HCEC 1CT (cell line): ENCODE measurements around the gene OSM.
"Not testable (repeated sequence)": the region's sequence is repeated elsewhere in the genome, so short reads cannot be mapped to it uniquely, and the experiment has no call there.

Source experiments
- DNase-seq: peaks from one replicate; pipeline ENCODE4 v3.0.0-alpha.2; 2017

The OSM gene

DNA sequence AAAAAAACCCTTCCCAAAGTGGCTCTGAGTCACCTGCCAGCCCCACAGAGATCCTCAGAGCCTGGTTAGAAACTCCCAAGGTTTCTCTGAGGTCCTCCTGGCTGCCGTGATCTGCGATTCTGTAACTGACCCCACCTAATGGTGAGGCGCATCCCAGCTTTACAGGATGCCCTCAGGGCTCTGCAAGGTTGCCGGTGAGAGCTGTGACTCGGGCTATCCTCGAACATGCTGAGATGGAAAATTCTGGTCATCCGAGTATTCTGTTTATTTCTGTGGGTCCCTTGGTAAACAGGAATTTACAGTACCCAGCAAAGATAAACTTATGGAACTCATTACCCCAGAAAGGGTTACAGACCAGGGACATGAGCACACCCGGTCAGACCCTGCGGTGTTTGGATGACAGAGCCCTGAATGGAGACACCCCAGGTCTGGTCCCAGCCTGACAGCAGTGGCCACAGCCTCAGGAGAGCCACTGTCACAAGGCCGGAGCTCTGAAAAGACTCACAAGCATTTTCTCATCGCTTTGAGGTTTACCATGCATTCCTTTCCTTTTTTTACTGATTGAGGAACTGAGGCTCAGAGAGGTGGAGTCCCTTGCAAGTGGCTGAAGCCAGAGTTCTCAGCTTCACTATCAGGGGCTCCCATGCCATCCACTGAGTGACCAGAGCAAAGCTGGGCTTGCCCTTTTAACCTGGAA is 42.3 kb downstream of the OSM start:
- DNase-seq: no peak

DNA sequence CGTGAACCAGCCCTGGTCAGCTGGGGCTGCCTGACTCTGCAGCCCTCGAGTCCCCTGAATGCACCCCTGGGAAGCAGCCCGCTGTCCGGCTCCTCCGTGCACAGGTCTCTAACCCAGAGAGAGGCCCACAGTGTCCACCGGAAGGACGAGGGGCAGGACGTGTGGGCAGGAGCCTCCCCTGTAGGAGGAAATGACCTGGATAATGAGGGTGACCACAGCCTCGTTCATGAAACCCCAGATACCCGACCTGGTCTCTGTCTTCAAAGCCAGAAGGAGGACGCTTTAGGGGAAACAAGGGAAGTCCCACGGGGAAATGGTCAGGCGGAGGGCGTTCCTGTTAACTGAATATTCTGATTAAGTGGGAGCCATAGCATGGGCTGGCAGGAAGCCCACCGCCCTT is 43.3 kb downstream of the OSM start:
- DNase-seq: no peak

DNA sequence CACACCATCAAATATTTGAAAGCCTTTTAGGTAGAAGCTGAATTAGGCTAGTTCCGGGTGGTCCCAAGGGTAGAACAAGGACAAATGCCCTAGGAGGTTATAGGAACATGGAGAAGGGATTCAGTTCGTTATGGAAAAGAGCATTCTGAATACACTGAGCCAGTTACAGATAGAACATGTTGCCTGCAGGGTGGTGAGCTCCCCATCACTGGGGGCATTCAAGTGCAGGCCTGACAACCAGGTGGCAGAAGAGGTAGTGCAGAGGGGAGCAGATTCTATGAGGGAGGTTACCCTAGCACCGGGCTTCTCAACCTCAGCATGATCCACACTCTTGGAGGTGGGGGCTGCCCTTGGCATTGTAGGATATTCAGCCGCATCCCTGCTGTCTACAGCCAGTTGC is 44.3 kb downstream of the OSM start:
- DNase-seq: no peak

DNA sequence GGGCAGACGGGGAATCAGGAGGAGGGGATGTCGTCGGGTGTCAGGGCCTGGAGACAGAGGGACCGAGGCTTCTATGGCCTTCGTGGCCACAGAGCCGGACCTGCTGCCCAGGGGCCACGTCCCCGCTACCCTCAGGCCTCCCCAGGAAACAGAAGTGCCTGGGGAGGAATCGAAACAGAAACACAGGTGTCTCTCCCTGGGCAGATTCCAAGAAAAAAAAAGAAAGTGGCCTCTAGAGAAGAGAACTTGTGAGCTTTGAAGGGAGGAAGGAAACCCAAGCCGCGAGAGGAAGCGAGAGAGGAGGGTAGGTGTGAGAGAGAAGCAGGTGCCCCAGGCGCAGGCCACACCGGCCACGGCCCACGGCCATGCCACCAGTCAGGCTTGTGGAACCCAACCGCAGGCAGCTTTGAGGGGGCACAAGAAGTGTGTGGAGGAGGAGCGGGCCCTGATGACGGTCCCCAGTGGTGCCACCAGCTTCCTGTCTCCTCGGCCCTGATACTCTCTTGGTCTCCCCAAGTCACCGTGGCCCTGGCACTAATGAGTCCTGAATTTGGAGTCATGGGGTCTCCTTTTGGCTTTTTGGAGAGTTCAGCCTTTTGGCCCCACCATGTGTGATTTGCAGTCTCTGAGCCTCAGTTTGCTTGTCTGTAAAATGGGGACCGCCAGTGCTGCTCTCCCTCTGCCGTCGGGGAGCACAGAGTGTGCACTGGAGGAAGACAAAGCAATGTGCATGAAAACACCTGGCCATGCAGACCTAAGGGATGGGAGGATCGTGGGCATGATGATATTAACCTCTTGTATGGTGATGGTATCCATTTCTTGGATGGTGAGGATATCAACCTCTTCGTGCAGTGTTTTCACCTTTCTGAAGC is 45.3 kb downstream of the OSM start:
- no peak for DNase-seq

DNA sequence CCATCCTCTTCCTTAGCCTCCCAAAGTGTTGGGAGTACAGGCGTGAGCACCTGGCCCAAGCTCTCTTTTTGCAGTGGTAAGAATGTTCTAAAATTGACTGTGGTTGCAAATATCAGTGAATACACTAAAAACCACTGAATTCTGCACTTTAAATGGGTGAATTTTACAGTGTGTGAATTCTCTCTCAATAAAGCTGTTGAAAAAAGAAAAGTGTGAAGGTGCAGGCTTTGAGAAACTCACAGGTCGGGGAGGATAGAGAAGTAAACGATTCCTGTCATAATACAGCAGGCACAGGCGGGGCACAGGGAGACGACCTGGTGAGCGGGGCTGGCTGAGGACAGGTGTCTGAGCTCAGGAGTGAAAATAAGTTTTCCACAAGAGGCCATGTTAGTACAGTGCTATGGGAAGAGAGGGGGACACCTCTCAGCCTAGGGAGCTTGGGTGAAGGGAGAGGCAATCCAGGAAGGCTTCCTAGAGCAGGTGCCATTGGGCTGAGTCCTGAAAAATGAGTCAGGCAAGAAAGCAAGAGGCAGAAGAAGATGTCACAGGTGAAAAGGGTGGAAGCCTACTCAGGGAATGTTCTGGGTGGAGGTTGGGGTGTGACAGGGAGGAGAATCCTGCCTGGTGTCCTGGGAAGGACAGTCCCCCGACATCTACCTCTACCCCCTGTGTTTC is 46.2 kb downstream of the OSM start:
- DNase-seq: no peak

DNA sequence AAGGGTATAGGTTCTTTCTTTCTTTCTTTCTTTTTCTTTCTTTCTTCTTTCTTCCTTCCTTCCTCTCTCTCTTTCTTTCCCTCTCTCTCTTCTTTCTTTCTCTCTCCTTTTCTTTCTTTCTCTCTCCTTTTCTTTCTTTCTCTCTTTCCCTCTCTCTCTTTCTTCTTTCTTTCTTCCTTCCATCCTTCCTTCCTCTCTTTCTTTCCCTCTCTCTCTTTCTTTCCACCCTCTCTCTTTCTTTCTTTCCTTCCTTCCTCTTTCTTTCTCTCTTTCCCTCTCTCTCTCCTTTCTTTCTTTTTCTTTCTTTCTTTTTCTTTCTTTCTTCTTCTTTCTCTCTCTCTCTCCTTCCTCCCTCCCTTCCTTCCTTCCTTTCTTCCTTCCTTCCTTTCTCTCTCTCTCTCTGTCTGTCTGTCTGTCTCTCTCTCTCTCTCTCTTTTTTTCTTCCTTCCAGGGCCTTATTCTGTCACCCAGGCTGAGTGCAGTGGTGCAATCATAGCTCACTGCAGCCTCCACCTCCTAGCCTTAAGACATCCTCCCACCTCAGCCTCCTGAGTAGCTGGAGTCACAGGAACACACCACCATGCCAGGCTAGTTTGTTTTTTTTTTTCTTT is 46.9 kb downstream of the OSM start:
- no peak for DNase-seq

DNA sequence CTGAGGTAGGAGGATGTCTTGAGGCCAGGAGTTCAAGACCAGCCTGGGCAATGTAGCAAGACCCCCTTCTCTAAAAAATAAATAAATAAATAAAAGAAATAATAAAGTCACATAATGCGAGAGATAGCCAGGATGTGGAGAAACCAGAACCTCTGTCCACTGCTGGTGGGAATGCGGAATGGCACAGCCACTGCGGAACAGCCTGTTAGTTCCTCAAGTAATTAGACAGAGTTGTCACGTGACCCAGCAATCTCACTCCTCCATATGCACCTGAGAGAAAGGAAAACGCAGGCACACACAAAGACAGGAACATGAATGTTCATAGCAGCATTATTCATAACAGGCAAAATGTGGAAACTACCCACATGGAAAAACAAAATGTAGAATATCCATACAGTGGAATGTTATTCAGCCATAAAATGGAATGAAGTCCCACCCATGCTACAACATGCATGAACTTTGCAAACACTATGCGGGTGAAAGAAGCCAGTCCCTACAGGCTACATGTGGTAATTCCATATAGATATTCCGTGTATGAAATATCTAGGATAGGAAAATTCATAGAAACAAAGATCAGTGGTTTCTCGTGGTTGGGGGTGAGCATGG is 47.5 kb downstream of the OSM start:
- no peak for DNase-seq

DNA sequence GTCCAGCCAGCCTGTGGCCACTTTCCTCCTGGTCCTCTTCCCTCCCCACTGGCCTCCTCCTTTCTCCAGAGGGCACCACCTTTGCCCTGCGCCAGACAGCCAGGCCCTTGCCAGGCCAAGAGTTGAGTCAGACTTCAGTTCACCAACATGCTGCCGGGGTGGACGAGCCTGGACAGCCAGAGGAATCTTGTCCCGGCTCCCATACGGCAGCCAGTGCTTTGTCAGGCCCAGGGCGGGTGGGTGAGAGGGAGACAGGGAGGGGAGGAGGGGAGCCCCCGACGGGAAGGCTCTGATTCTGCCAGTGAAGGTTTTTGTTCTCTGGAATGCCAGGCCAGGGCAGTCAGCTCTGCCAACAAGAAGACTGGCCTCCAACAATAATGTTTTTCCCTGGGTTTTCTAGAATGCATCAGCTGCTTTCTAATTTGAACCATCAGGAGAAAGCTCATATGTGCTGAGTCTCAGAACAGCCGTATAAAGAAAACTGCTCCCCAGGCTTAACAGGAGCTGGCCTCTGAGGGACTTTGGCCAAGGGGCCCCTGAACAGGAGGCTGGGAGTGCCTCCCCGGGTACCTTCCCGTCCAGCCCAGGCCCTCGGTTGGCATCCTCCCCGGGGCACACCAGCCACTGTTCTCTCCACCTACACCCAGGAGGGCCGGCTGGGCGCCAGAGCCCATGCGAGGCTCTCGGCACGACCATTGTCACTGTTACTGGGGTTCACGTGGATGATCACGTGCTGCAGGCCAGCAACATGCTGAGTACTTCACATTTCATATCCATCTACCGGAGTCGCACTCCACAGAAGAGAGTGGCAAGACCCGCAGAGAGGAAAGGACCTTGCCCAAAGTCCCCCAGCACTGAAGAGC is 48.7 kb downstream of the OSM start:
- DNase-seq: no peak

DNA sequence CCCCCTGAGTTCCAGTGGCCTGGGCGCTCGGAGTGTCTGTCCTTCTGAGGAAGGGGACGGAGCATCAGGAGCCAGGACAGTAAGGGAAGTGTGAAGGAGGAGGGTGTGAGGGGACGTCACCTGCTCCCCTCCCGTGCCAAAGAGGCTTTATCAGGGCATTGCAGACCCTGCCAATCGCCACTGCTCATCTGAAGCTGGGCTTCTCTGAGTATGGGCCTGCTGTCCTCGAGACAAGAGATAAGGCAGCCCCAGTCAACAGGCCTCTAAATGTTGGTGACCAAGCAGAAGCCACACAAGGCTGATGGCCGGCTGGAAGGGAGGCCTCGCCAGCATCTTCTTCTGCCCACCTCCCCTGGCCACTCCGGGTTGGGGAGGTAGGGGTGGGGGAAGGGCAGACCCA is 49.9 kb downstream of the OSM start:
- DNase-seq: no peak

DNA sequence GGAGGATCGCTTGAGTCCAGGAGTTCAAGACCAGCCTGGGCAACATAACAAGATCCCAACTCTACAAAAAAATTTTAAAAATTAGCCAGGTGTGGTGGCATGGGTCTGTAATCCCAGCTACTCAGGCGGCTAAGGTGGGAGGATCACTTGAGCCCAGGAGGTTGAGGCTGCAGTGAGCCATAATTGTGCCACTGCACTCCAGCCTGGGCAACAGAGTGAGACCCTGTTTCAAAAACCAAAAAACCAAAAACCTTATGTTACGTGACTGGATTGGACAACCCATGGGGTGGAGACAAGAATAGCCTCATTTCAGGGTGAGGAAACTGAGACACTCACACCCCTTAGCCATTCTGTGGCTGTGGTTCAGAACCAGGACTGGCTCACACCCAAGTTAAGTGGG is 50.4 kb downstream of the OSM start:
- not testable (repeated sequence) for DNase-seq

DNA sequence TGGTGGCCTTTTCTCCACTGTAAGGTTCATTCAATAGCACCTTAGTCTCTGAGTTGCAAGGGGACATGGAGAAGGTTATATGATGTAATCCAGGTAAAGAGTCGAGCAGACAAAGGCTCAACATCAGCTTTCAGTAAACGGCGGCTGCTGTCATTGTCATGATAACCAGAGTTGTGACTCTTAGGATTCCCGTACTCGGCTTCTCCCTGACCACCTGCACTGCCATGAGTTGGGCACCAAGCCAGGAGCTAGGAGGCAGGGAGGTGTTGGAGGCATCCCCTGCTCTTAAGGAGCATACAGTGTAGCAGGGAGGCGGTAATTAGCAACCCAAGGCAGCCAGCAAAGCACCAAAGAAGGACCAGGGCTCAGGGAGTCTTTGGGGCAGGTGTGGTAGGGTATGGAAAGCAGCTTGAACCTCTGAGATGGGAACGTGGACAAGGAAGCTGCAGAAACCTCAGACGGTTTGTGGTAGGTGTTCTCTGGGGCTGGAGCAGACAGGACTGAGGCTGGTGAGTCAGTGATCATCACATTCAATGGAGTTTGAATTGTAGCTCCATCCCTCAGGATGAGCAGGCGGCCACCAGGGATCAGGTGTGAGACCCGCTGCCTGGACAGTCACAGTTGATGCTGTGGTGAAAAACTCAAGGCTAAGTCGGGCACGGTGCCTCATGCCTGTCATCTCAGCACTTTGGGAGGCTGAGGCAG is 51.8 kb downstream of the OSM start:
- no peak for DNase-seq

DNA sequence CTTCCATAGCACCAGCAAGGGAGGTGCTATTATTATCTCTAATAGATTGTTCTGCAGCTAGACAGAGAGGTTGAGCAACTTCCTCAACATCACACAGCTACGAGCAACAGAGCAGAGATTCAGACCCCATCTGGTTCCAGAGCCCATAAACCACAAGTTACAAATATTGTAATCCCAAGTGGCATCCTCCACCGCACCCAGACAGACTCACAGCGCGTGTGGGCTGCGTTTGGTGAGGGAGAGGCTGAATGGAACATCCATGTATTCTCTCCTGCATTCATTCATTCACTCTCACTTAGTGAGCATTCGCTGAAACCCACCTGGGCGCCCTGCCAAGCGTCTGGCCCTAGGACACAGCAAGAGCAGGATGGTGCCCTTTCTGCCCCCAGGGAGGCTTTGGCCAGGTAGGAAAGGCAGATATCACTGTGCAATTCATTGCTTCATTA is 53.6 kb downstream of the OSM start:
- no peak for DNase-seq
